H1 (cell line): Measurements from ENCODE around the gene ANXA3. TPM values are rescaled to one million over a fixed set of nuclear protein-coding genes. Genes with fewer than 3 reads are reported as not detected.

Experiments
- CTCF ChIA-PET: fragments of 300-600 bp; sonication (Branson Sonifier 250); formaldehyde crosslinking; loops from one replicate; lab custom pipeline; 2021; ENCODE audit not compliant: partially characterized antibody; lab: Charles Lee
- POLR2A ChIA-PET: fragments of 300-600 bp; sonication (Branson Sonifier 250); formaldehyde crosslinking; loops from one replicate; lab custom pipeline; 2021; ENCODE audit warnings: inconsistent platforms; ENCODE audit not compliant: partially characterized antibody; lab: Charles Lee
- DNase-seq, 2 experiments: peaks; one replicate each; pipeline versions ENCODE4 v3.0.0 to v3.0.0-alpha.2; 2010 to 2022; ENCODE audit warnings: low spot score in 2 of 2, low read depth in 1 of 2, mixed read lengths in 1 of 2
- FAIRE-seq: peaks from 2 replicates; lab custom pipeline; 2011; peaks lifted over from hg19 to GRCh38; lab: Jason Lieb, UNC
- H2AFZ ChIP-seq: 2 replicates; pipeline ENCODE4 v1.8.1; 2012; ENCODE audit warnings: low read length, inconsistent platforms
- H2AK5ac ChIP-seq: 2 replicates; pipeline ENCODE4 v1.6.1; 2013; ENCODE audit warnings: low read depth, low read length
- H2BK120ac ChIP-seq: replicated peaks from 2 replicates; pipeline ENCODE3; 2013; ENCODE audit warnings: low read depth, low read length, inconsistent platforms
- H2BK12ac ChIP-seq: 2 replicates; pipeline ENCODE4 v1.6.1; 2013; ENCODE audit warnings: low read depth, low read length
- H2BK15ac ChIP-seq: 2 replicates; pipeline ENCODE4 v1.6.1; 2013; ENCODE audit warnings: low read length
- H2BK20ac ChIP-seq: 2 replicates; pipeline ENCODE4 v1.6.1; 2013; ENCODE audit warnings: low read length
- H2BK5ac ChIP-seq: 2 replicates; pipeline ENCODE4 v1.6.1; 2013; ENCODE audit warnings: low read depth, low read length
- H3K14ac ChIP-seq: 2 replicates; pipeline ENCODE4 v1.6.1; 2013; ENCODE audit warnings: inconsistent platforms; ENCODE audit not compliant: insufficient read length
- H3K18ac ChIP-seq: 2 replicates; pipeline ENCODE4 v1.6.1; 2013; ENCODE audit warnings: low read length; ENCODE audit errors: extremely low read depth
- H3K23ac ChIP-seq: 2 replicates; pipeline ENCODE4 v1.6.1; 2013; ENCODE audit warnings: inconsistent platforms; ENCODE audit not compliant: insufficient read length
- H3K23me2 ChIP-seq: 2 replicates; pipeline ENCODE4 v1.6.1; 2013; ENCODE audit warnings: low read depth, low read length
- H3K27ac ChIP-seq: 2 replicates; pipeline ENCODE4 v1.6.1; 2011; ENCODE audit warnings: low read depth, low read length, inconsistent platforms
- H3K27me3 ChIP-seq, 4 experiments: replicated peaks in 1 of 4; 1 replicate in 1 of 4; 2 replicates in 3 of 4; pipeline versions ENCODE4 v1.6.1 to v1.8.1; 2011 to 2013; ENCODE audit warnings: low read length in 3 of 4, mild to moderate bottlenecking in 3 of 4, inconsistent platforms in 2 of 4, mixed read lengths in 2 of 4, moderate library complexity in 1 of 4; ENCODE audit not compliant: control insufficient read depth in 3 of 4, insufficient read depth in 3 of 4; ENCODE audit errors: extremely low read depth in 1 of 4
- H3K36me3 ChIP-seq, 4 experiments: 2 replicates each; pipeline versions ENCODE4 v1.6.1 to v1.8.1; 2011 to 2013; ENCODE audit warnings: mild to moderate bottlenecking in 4 of 4, low read length in 3 of 4, moderate library complexity in 2 of 4, control low read depth in 1 of 4, inconsistent platforms in 1 of 4; ENCODE audit not compliant: insufficient read depth in 4 of 4, control insufficient read depth in 2 of 4
- H3K4ac ChIP-seq: replicated peaks from 2 replicates; pipeline ENCODE3; 2013; ENCODE audit warnings: low read length, low read depth, mixed read lengths, inconsistent platforms; ENCODE audit not compliant: insufficient read length
- H3K4me1 ChIP-seq, 4 experiments: replicated peaks in 1 of 4; 1 replicate in 1 of 4; 2 replicates in 3 of 4; pipeline versions ENCODE4 v1.6.1 to v1.8.1; 2011 to 2013; ENCODE audit warnings: low read length in 3 of 4, inconsistent platforms in 2 of 4, mixed read lengths in 1 of 4; ENCODE audit not compliant: insufficient read depth in 4 of 4, control insufficient read depth in 3 of 4
- H3K4me2 ChIP-seq, 2 experiments: 2 replicates each; pipeline versions ENCODE4 v1.6.1 to v1.8.1; 2011 to 2013; ENCODE audit warnings: low read depth in 2 of 2, low read length in 2 of 2, control low read depth in 1 of 2, inconsistent platforms in 1 of 2, mild to moderate bottlenecking in 1 of 2; ENCODE audit not compliant: insufficient read depth in 1 of 2
- H3K4me3 ChIP-seq, 4 experiments: fragments of 200-600, 300-600 bp in 1 of 4; sonication (generic), shearing (Covaris generic), sonication (Bioruptor Twin) in 1 of 4; 2 replicates each; pipeline versions ENCODE4 v1.5.1 to v1.8.1; 2011 to 2016; ENCODE audit warnings: low read length in 4 of 4, low read depth in 3 of 4, control low read depth in 2 of 4, inconsistent platforms in 2 of 4, mild to moderate bottlenecking in 2 of 4, mixed read lengths in 1 of 4, moderate library complexity in 1 of 4; ENCODE audit not compliant: insufficient read depth in 2 of 4; ENCODE audit errors: extremely low read depth in 1 of 4
- H3K56ac ChIP-seq: replicated peaks from 2 replicates; pipeline ENCODE3; 2013; ENCODE audit warnings: low read depth, mild to moderate bottlenecking, mixed read lengths, low read length, inconsistent platforms; ENCODE audit not compliant: insufficient read length
- H3K79me1 ChIP-seq: 2 replicates; pipeline ENCODE4 v1.6.1; 2013; ENCODE audit warnings: low read depth, low read length, control low read depth
- H3K79me2 ChIP-seq, 2 experiments: 2 replicates each; pipeline versions ENCODE4 v1.6.1 to v1.8.1; 2012 to 2013; ENCODE audit warnings: low read length in 2 of 2, mild to moderate bottlenecking in 2 of 2, inconsistent platforms in 1 of 2; ENCODE audit not compliant: insufficient read depth in 2 of 2, control insufficient read depth in 1 of 2
- H3K9ac ChIP-seq, 4 experiments: replicated peaks in 1 of 4; 1 replicate in 1 of 4; 2 replicates in 3 of 4; pipeline versions ENCODE4 v1.6.1 to v1.8.1; 2011 to 2013; ENCODE audit warnings: low read depth in 3 of 4, low read length in 3 of 4, control low read depth in 2 of 4, mild to moderate bottlenecking in 2 of 4, moderate library complexity in 2 of 4, inconsistent platforms in 1 of 4; ENCODE audit errors: extremely low read depth in 1 of 4
- H3K9me3 ChIP-seq, 2 experiments: 2 replicates each; pipeline versions ENCODE4 v1.6.1 to v1.8.1; 2012 to 2013; ENCODE audit warnings: mild to moderate bottlenecking in 2 of 2, moderate library complexity in 2 of 2, control low read depth in 1 of 2, inconsistent platforms in 1 of 2, low read depth in 1 of 2, low read length in 1 of 2, mixed read lengths in 1 of 2; ENCODE audit not compliant: insufficient read depth in 2 of 2
- H4K20me1 ChIP-seq, 2 experiments: replicated peaks in 1 of 2; 2 replicates each; pipeline versions ENCODE3 to v1.8.1; 2011 to 2013; ENCODE audit warnings: inconsistent platforms in 2 of 2, low read length in 2 of 2, mild to moderate bottlenecking in 1 of 2; ENCODE audit not compliant: insufficient read depth in 2 of 2, control insufficient read depth in 1 of 2
- H4K5ac ChIP-seq: 2 replicates; pipeline ENCODE4 v1.6.1; 2013; ENCODE audit warnings: low read length, low read depth, mixed read lengths, inconsistent platforms; ENCODE audit not compliant: insufficient read length
- H4K8ac ChIP-seq: 2 replicates; pipeline ENCODE4 v1.8.0; 2013; ENCODE audit warnings: mild to moderate bottlenecking, moderate library complexity, low read length, inconsistent platforms; ENCODE audit not compliant: insufficient read depth; ENCODE audit errors: extremely low read depth
- H4K91ac ChIP-seq: replicated peaks from 2 replicates; pipeline ENCODE3; 2013; ENCODE audit warnings: low read length, mixed read lengths, inconsistent platforms; ENCODE audit not compliant: insufficient read length
- CBX5 ChIP-seq: fragments of 300-800, 300-1000 bp; sonication (generic); IDR thresholded peaks from 2 replicates; pipeline ENCODE4 v1.7.1; 2016; ENCODE audit warnings: antibody characterized with exemption, low read length, low read depth
- EZH2 ChIP-seq: fragments of 200-600 bp; sonication (generic); IDR thresholded peaks from 2 replicates; pipeline ENCODE4 v1.7.1; 2012; ENCODE audit warnings: low read depth, mild to moderate bottlenecking, moderate library complexity, low read length, inconsistent platforms; ENCODE audit not compliant: severe bottlenecking
- GTF2F1 ChIP-seq: IDR thresholded peaks from 2 replicates; pipeline ENCODE4 v1.6.1; 2012; ENCODE audit warnings: low read depth, low read length, improper control_type of control experiment, borderline replicate concordance
- POLR2AphosphoS5 ChIP-seq: IDR thresholded peaks from 2 replicates; pipeline ENCODE4 v1.6.1; 2011; ENCODE audit warnings: low read depth, low read length
- SP2 ChIP-seq: IDR thresholded peaks from 2 replicates; pipeline ENCODE4 v1.6.1; 2012; ENCODE audit warnings: mild to moderate bottlenecking, low read length, inconsistent platforms
- TBP ChIP-seq: IDR thresholded peaks from 2 replicates; pipeline ENCODE4 v1.6.1; 2011; ENCODE audit warnings: low read depth, low read length, improper control_type of control experiment
- WGBS, 2 experiments: shearing (Covaris generic) in 1 of 2; methylation state at CpG; one replicate each; pipeline versions ENCODE4 v1.1.6 to v1.1.7; 2013 to 2015; ENCODE audit warnings: low lambda C conversion rate in 2 of 2, mixed read lengths in 2 of 2, inconsistent platforms in 1 of 2, low coverage in 1 of 2, missing lambda C conversion rate in 1 of 2; ENCODE audit not compliant: insufficient replicate concordance in 2 of 2, insufficient coverage in 1 of 2, insufficient read length in 1 of 2; ENCODE audit errors: extremely low coverage in 1 of 2, missing lambda C conversion rate in 1 of 2; 5-methylcytosine and 5-hydroxymethylcytosine counted together
- polyA plus RNA-seq, 7 experiments: library from polyadenylated mRNA; depleted of rRNA in 3 of 7; stranded (reverse) in 5 of 7; unstranded in 2 of 7; fragments of >200 nt in 5 of 7; fragments of 200-250 nt in 2 of 7; gene quantifications; 1 replicate in 5 of 7; 2 replicates in 1 of 7; 4 replicates in 1 of 7; pipeline versions ENCODE4 v1.2.1 to v1.2.3, GENCODE V29; 2011 to 2013; ENCODE audit warnings: missing spikeins in 2 of 7, mixed read lengths in 2 of 7
- total RNA-seq: library from RNA; stranded (reverse); fragmentation: NEBNext Ultra II Directional; extraction: Animal tissue kit (Norgen Biotek cat#: 25700); gene quantifications from 2 replicates; pipeline ENCODE4 v1.2.1, GENCODE V29; 2021

The ANXA3 gene
- total and polyA plus RNA-seq, 2 of the 8 experiments (the other 6 are each of a cell fraction or from before 2014, with no cell fraction given), result 10.3 to 27.3 TPM

- no peak overlapping the region for H3K4me2 ChIP-seq
- H4K8ac ChIP-seq, result no peak overlapping the region
- FAIRE-seq, result no peak
- H2BK15ac ChIP-seq, result no peak overlapping the region
- H3K4me3 ChIP-seq, result no peak overlapping the region
- H4K20me1 ChIP-seq, result no peaks in the 10 kb centered on the region
- H3K36me3 ChIP-seq, result peaks cover 5 to 40% (median 22%) of the 10 kb centered on the region in 4 experiments; a peak in 7 of 8 replicates
- no peaks in the 10 kb centered on the region; the same call in 1 of the 2 replicates for H3K79me1 ChIP-seq
- H3K27ac ChIP-seq, result no peak overlapping the region
- H2AK5ac ChIP-seq, result no peak overlapping the region
- no peak for DNase-seq
- H2AFZ ChIP-seq, result no peak overlapping the region
- no peak overlapping the region for H3K56ac ChIP-seq
- H3K14ac ChIP-seq, result no peak overlapping the region
- no peak overlapping the region for H2BK20ac ChIP-seq
- WGBS, 2 experiments, result 93% methylated on average over 5 of the region's 5 CpGs; no CpG with 5 or more reads in 1 of the 2 experiments
- no peak overlapping the region for H2BK12ac ChIP-seq
- POLR2A ChIA-PET, result no interaction called here
- no peaks in the 10 kb centered on the region for H3K4me1 ChIP-seq
- H4K91ac ChIP-seq, result no peak overlapping the region
- no peak overlapping the region for H3K18ac ChIP-seq
- H3K23me2 ChIP-seq, result no peaks in the 10 kb centered on the region
- no peak overlapping the region for H4K5ac ChIP-seq
- TF ChIP-seq SP2 (no peak), CBX5 (no peak), EZH2 (no peak), TBP (no peak), GTF2F1 (no peak), POLR2AphosphoS5 (no peak)
- TF ChIP-seq, all 59 proteins: peak for 0
- Histone ChIP-seq H2BK120ac (no peak overlapping the region), H3K23ac (no peak overlapping the region), H3K27me3 (no peaks in the 10 kb centered on the region), H3K79me2 (no peaks in the 10 kb centered on the region), H3K9ac (no peak overlapping the region), H3K4ac (no peak overlapping the region), H2BK5ac (no peak overlapping the region), H3K9me3 (no peaks in the 10 kb centered on the region; a peak in 1 of 4 replicates)
- CTCF ChIA-PET, result interaction anchor here (1.4 to 1.8 kb wide), 2 partner anchors 9 to 24 kb away, joined by 4 to 5 read pairs; partner anchors contain the start of gene ANXA3
Observed at GRCh38 chr4:78542373-78542772, 9.2 kb upstream of the ANXA3 start.
